ENCODE measurements around the gene PRUNE1. TPM values are rescaled to one million over a fixed set of nuclear protein-coding genes. Genes with fewer than 3 reads are reported as not detected.

The PRUNE1 gene
- total RNA-seq, 3 donors from 2014 or later: 21.6 to 34.1 (median 32.8) TPM

DNA sequence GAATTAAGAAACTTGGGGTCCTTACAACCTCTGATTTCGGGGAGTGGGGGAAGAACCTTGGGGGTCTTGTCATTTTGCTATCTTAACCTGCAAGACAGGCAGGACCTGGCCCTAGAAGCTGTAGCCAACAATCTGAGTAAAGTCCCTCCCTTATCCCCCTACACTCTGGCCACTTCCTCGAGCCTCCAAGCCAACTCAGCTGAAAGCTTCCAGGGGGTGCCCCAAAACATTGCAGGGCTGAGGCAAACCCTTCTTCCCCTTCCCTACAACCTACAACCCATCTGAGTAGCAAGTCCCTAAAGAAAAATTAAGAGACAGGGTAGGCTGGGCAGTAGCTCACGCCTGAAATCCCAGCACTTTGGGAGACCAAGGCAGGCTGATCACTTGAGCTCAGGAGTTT lies 38.6 kb upstream of the PRUNE1 start:
- no peak for TF ChIP-seq POLR2A (IDR thresholded peaks at IDR 0.05)
- TF ChIP-seq, protein P1, sequence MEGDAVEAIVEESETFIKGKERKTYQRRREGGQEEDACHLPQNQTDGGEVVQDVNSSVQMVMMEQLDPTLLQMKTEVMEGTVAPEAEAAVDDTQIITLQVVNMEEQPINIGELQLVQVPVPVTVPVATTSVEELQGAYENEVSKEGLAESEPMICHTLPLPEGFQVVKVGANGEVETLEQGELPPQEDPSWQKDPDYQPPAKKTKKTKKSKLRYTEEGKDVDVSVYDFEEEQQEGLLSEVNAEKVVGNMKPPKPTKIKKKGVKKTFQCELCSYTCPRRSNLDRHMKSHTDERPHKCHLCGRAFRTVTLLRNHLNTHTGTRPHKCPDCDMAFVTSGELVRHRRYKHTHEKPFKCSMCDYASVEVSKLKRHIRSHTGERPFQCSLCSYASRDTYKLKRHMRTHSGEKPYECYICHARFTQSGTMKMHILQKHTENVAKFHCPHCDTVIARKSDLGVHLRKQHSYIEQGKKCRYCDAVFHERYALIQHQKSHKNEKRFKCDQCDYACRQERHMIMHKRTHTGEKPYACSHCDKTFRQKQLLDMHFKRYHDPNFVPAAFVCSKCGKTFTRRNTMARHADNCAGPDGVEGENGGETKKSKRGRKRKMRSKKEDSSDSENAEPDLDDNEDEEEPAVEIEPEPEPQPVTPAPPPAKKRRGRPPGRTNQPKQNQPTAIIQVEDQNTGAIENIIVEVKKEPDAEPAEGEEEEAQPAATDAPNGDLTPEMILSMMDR (IDR thresholded peaks at IDR 0.05): no peak
- TF ChIP-seq POLR2AphosphoS5 (IDR thresholded peaks at IDR 0.05): no peak
- Histone ChIP-seq H3K9me3 (no peaks in the 10 kb centered on the region), H3K4me3 (no peak overlapping the region), H3K4me1 (peaks cover 3 to 18% of the 10 kb centered on the region in 2 donors), H3K27me3 (no peaks in the 10 kb centered on the region), H3K27ac (peak overlapping the region; percentile 13 to 42), H3K36me3 (peaks cover 9% of the 10 kb centered on the region)
- no peak for DNase-seq (ENCODE audit: low spot score in 2 of 2)
- intact Hi-C loops (cut with DNase I; ENCODE audit: low total_unique reads): no loop called here

DNA sequence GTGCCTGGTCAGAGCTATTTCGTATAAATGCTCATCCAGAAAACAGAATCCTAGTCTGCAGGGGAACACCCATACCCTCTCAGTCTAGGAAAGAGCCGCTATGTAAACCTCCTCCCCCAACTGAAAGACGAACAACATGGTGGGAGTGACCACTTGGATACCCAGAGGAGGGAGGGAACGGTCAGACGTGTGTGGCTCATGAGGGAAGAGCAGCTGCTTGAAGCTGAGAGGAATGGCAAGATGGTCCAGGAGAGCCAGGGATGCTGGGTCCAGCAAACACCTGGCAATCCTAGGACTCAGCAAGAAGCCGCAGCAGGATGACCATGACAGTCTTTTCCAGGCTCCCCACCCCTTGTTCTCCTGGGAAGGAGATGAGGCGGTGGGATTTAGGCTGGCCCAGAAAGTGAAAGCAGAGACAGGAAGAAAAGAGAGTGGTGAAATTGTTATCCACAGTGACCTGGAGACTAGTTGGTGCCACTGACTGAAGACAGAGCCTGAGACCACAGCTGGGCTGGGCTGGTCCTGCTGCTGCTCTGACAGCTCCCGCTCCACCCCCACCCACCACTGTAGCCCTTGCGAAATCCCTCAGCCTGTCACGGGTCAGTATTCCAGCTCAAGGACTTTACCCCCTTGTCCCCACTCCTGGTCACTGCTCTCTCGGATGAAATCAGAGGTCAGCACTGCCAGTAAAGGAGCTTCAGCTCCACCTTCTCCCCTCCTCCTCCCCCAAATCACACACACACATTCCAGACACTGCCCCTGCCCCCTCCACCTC lies 37.3 kb upstream of the PRUNE1 start:
- intact Hi-C loops (cut with DNase I; ENCODE audit: low total_unique reads): no loop called here
- TF ChIP-seq, protein P1 (IDR thresholded peaks at IDR 0.05): no peak
- TF ChIP-seq POLR2AphosphoS5 (IDR thresholded peaks at IDR 0.05): peak in 2 of 3 donors; percentile 23 to 59
- H3K4me3 ChIP-seq: peak overlapping the region in 1 of 3 donors; percentile 96
- H3K4me1 ChIP-seq: peaks cover 6 to 18% of the 10 kb centered on the region in 2 donors
- no peaks in the 10 kb centered on the region for H3K9me3 ChIP-seq
- peak overlapping the region; percentile 89 to 99 for H3K27ac ChIP-seq
- H3K36me3 ChIP-seq: no peaks in the 10 kb centered on the region
- H3K27me3 ChIP-seq: no peaks in the 10 kb centered on the region
- peak; percentile 58 to 75 for DNase-seq (ENCODE audit: low spot score in 2 of 2)

DNA sequence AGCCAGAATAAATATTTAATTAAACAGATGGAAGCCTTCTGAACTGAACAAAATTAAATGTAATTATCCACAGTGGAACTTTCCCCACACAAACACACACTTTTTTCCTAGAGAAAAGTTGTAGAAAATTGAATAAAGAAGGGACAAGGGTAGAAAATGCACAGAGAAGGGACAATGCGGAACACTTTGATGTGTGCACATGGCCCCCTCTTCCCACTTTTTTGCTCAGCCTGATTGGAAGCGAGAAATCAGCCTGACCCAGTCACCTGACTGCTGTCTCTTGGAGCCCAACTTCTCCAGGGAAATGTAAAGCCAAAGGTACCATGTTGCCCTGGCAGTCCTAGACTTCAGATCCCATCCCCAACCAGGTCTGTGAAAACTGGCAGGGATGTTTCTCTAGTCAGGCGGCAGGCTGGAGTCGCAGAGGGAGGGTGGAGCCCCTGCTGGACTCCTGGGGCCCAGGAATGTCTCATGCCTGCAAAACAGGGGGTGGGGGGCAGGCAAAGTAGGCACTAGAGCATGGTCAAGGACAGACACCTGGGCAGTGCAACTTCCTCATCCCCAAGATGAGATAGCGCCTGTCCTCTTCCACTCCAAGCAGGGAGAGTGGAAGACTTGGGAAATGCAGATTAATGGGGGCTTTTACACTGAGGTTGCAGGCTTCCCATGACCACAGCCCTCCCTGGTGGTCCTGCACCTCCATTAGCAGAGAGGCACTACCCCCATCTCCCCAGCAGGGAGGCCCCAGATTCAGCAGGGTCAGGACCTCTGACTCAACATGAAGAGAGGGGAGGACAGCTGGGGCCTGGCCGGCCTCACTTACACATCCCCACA lies 36.4 kb upstream of the PRUNE1 start:
- intact Hi-C loops (cut with DNase I; ENCODE audit: low total_unique reads): no loop called here
- H3K4me3 ChIP-seq: peak overlapping the region; percentile 74 to 96 (median 86)

DNA sequence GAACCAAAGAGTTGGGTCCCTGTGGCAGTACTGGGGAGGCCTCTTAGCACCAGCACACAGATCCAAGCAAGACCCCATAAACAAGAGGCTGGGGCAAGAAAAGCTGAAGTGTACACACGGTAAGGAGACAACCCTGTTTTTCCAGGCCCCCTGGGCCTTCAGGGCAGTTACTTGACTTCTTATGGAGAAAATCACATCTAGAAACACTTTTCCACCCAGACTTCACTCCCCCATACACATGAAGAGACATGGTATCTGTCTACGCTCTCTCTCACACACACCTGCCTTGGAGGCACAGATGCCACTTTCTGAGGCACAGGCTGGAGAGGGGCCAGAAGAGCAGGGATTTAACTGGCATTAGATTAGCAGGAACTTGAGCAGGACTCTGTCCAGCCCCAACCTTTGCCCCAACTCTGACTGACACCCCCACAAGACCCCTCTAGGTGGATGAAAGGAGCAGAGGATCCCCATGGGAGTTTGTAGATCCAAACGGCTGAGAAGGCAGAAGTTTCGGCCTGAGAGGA lies 35.8 kb upstream of the PRUNE1 start:
- H3K36me3 ChIP-seq: no peaks in the 10 kb centered on the region
- no peaks in the 10 kb centered on the region for H3K27me3 ChIP-seq
- intact Hi-C loops (cut with DNase I; ENCODE audit: low total_unique reads): no loop called here
- H3K27ac ChIP-seq: peak overlapping the region; percentile 89 to 99
- H3K4me1 ChIP-seq: peaks cover 6 to 18% of the 10 kb centered on the region in 2 donors
- no peak for DNase-seq (ENCODE audit: low spot score in 2 of 2)
- H3K9me3 ChIP-seq: no peaks in the 10 kb centered on the region
- TF ChIP-seq, protein P1 (IDR thresholded peaks at IDR 0.05): no peak
- TF ChIP-seq POLR2AphosphoS5 (IDR thresholded peaks at IDR 0.05) (no peak), POLR2A (IDR thresholded peaks at IDR 0.05) (no peak)
- H3K4me3 ChIP-seq: peak overlapping the region; percentile 74 to 96 (median 86)

More for the DNA sequence above, 36.4 kb upstream of the PRUNE1 start:
- no peak for TF ChIP-seq POLR2AphosphoS5 (IDR thresholded peaks at IDR 0.05)
- no peak for TF ChIP-seq POLR2A (IDR thresholded peaks at IDR 0.05)
- TF ChIP-seq, protein P1 (IDR thresholded peaks at IDR 0.05): no peak
- no peaks in the 10 kb centered on the region for H3K36me3 ChIP-seq
- DNase-seq (ENCODE audit: low spot score in 2 of 2): no peak
- H3K9me3 ChIP-seq: no peaks in the 10 kb centered on the region
- H3K4me1 ChIP-seq: peaks cover 6 to 18% of the 10 kb centered on the region in 2 donors
- H3K27ac ChIP-seq: peak overlapping the region; percentile 89 to 99
- no peaks in the 10 kb centered on the region for H3K27me3 ChIP-seq
